Activated T-helper 1 cell treated with anti-CD3 and anti-CD28 coated beads, Interleukin-12 subunit alpha, Interleukin-12 subunit beta, Interleukin-2, Interleukin-4 antibody, amounts not matched to agents 30 ng/mL and 10 ng/mL and 1 ng/mL, durations not matched to agents 14 hours and 24 hours and 36 hours (primary cell): ENCODE results near the gene USB1. TPM values are rescaled to one million over a fixed set of nuclear protein-coding genes. Genes with fewer than 3 reads are reported as not detected.

Experiments
- DNase-seq: peaks from one replicate; pipeline ENCODE4 v3.0.0; 2021; ENCODE audit warnings: low spot score
- H3K27ac Mint-ChIP-seq: one replicate; pipeline ENCODE4 v1.8.0; 2021; ENCODE audit warnings: mild to moderate bottlenecking, mixed read lengths
- H3K27me3 Mint-ChIP-seq: one replicate; pipeline ENCODE4 v1.8.0; 2022; ENCODE audit warnings: mild to moderate bottlenecking, moderate library complexity, mixed read lengths; ENCODE audit not compliant: insufficient read depth
- H3K36me3 Mint-ChIP-seq: one replicate; pipeline ENCODE4 v1.8.0; 2021; ENCODE audit warnings: low read depth, mixed read lengths
- H3K4me1 Mint-ChIP-seq: one replicate; pipeline ENCODE4 v1.8.0; 2021; ENCODE audit warnings: low read depth, mixed read lengths
- H3K4me3 Mint-ChIP-seq: one replicate; pipeline ENCODE4 v1.8.0; 2021; ENCODE audit warnings: mild to moderate bottlenecking, moderate library complexity, mixed read lengths
- H3K9me3 Mint-ChIP-seq: one replicate; pipeline ENCODE4 v1.8.0; 2021; ENCODE audit warnings: mixed read lengths
- intact Hi-C: fragments of 100-400 bp; cut with micrococcal nuclease; formaldehyde crosslinking; loops from one replicate; pipeline ENCODE4 v1.15.1; 2024
- total RNA-seq: library from RNA; stranded (reverse); gene quantifications from 2 replicates; pipeline ENCODE4 v1.2.3, GENCODE V29; 2022

The USB1 gene
- total RNA-seq, 1 donor from 2014 or later: 60.8 TPM

- Mint-ChIP-seq H3K4me3 (no peak overlapping the region), H3K27ac (no peak overlapping the region)
- intact Hi-C loops: no loop called here
These were observed 39.7 kb upstream of the USB1 start for GRCh38 chr16:57961538-57961937.

GRCh38 chr16:57962046-57962445, 39.2 kb upstream of the USB1 start:
- H3K9me3 Mint-ChIP-seq: no peaks in the 10 kb centered on the region

More at GRCh38 chr16:57961538-57961937, 39.7 kb upstream of the USB1 start:
- Mint-ChIP-seq H3K36me3 (no peaks in the 10 kb centered on the region), H3K9me3 (no peaks in the 10 kb centered on the region), H3K27me3 (peaks cover 4% of the 10 kb centered on the region), H3K4me1 (no peaks in the 10 kb centered on the region)
- no peak for DNase-seq

GRCh38 chr16:57962756-57963155, 38.5 kb upstream of the USB1 start:
- H3K9me3 Mint-ChIP-seq: no peaks in the 10 kb centered on the region
- intact Hi-C loops: no loop called here
- H3K27me3 Mint-ChIP-seq: peaks cover 4% of the 10 kb centered on the region
- no peak for DNase-seq
- no peaks in the 10 kb centered on the region for H3K36me3 Mint-ChIP-seq
- H3K4me1 Mint-ChIP-seq: no peaks in the 10 kb centered on the region
- H3K27ac Mint-ChIP-seq: no peak overlapping the region
- no peak overlapping the region for H3K4me3 Mint-ChIP-seq

More at GRCh38 chr16:57962046-57962445, 39.2 kb upstream of the USB1 start:
- Mint-ChIP-seq H3K36me3 (no peaks in the 10 kb centered on the region), H3K27me3 (peaks cover 4% of the 10 kb centered on the region), H3K27ac (no peak overlapping the region), H3K4me3 (no peak overlapping the region), H3K4me1 (no peaks in the 10 kb centered on the region)
- intact Hi-C loops: no loop called here
- DNase-seq: no peak

- Mint-ChIP-seq H3K27me3 (peaks cover 4% of the 10 kb centered on the region), H3K4me3 (no peak overlapping the region), H3K4me1 (no peaks in the 10 kb centered on the region), H3K36me3 (no peaks in the 10 kb centered on the region), H3K9me3 (no peaks in the 10 kb centered on the region), H3K27ac (no peak overlapping the region)
- no peak for DNase-seq
- intact Hi-C loops: no loop called here
These were observed 37.0 kb upstream of the USB1 start for GRCh38 chr16:57964157-57964700.

- no peak overlapping the region for H3K27ac Mint-ChIP-seq
- peaks cover 4% of the 10 kb centered on the region for H3K27me3 Mint-ChIP-seq
- no peak overlapping the region for H3K4me3 Mint-ChIP-seq
- intact Hi-C loops: no loop called here
- no peaks in the 10 kb centered on the region for H3K4me1 Mint-ChIP-seq
- no peaks in the 10 kb centered on the region for H3K36me3 Mint-ChIP-seq
- DNase-seq: no peak
- no peaks in the 10 kb centered on the region for H3K9me3 Mint-ChIP-seq
These were observed 34.9 kb upstream of the USB1 start for GRCh38 chr16:57966204-57966771.

GRCh38 chr16:57966986-57967385, 34.2 kb upstream of the USB1 start:
- intact Hi-C loops: no loop called here
- no peak for DNase-seq
- Mint-ChIP-seq H3K27ac (no peak overlapping the region), H3K36me3 (no peaks in the 10 kb centered on the region), H3K4me1 (no peaks in the 10 kb centered on the region), H3K9me3 (no peaks in the 10 kb centered on the region), H3K4me3 (no peak overlapping the region), H3K27me3 (peaks cover 4% of the 10 kb centered on the region)

- no peak overlapping the region for H3K27ac Mint-ChIP-seq
These were observed 33.3 kb upstream of the USB1 start for GRCh38 chr16:57967916-57968315.

GRCh38 chr16:57969451-57970123, 31.6 kb upstream of the USB1 start:
- no peak overlapping the region for H3K27ac Mint-ChIP-seq
- H3K9me3 Mint-ChIP-seq: no peaks in the 10 kb centered on the region
- no peaks in the 10 kb centered on the region for H3K36me3 Mint-ChIP-seq
- H3K4me3 Mint-ChIP-seq: no peak overlapping the region
- H3K4me1 Mint-ChIP-seq: no peaks in the 10 kb centered on the region
- H3K27me3 Mint-ChIP-seq: no peaks in the 10 kb centered on the region
- no peak for DNase-seq
- intact Hi-C loops: no loop called here

More at GRCh38 chr16:57967916-57968315, 33.3 kb upstream of the USB1 start:
- Mint-ChIP-seq H3K4me3 (no peak overlapping the region), H3K27me3 (peaks cover 4% of the 10 kb centered on the region), H3K36me3 (no peaks in the 10 kb centered on the region), H3K4me1 (no peaks in the 10 kb centered on the region), H3K9me3 (no peaks in the 10 kb centered on the region)
- no peak for DNase-seq
- intact Hi-C loops: no loop called here

GRCh38 chr16:57970319-57970718, 30.9 kb upstream of the USB1 start:
- Mint-ChIP-seq H3K9me3 (no peaks in the 10 kb centered on the region), H3K27ac (no peak overlapping the region), H3K27me3 (no peaks in the 10 kb centered on the region), H3K4me3 (no peak overlapping the region), H3K36me3 (no peaks in the 10 kb centered on the region), H3K4me1 (no peaks in the 10 kb centered on the region)
- DNase-seq: no peak
- intact Hi-C loops: no loop called here

- intact Hi-C loops: no loop called here
- H3K4me3 Mint-ChIP-seq: no peak within 1 kb of the TSS
- DNase-seq: no peak
- H3K27ac Mint-ChIP-seq: no peak within 1 kb of the TSS
- no peaks in the 10 kb centered on the region for H3K9me3 Mint-ChIP-seq
- no peaks in the 10 kb centered on the region for H3K36me3 Mint-ChIP-seq
- H3K27me3 Mint-ChIP-seq: no peaks in the 10 kb centered on the region
- H3K4me1 Mint-ChIP-seq: no peaks in the 10 kb centered on the region
These were observed 30.2 kb upstream of the USB1 start, which contains the start of gene CNGB1 for GRCh38 chr16:57970970-57971369. Gene CNGB1, minus strand, starts transcription at chr16:57971128. Its CDS starts 3,842 bp downstream, at chr16:57967286.

- H3K36me3 Mint-ChIP-seq: no peaks in the 10 kb centered on the region
- no peak overlapping the region for H3K27ac Mint-ChIP-seq
- H3K9me3 Mint-ChIP-seq: no peaks in the 10 kb centered on the region
- intact Hi-C loops: no loop called here
- peaks cover 2% of the 10 kb centered on the region for H3K27me3 Mint-ChIP-seq
- no peak overlapping the region for H3K4me3 Mint-ChIP-seq
- no peaks in the 10 kb centered on the region for H3K4me1 Mint-ChIP-seq
- DNase-seq: no peak
These were observed 29.4 kb upstream of the USB1 start for GRCh38 chr16:57971848-57972247.

- Mint-ChIP-seq H3K27me3 (peaks cover 2% of the 10 kb centered on the region), H3K36me3 (no peaks in the 10 kb centered on the region), H3K4me1 (no peaks in the 10 kb centered on the region), H3K27ac (no peak overlapping the region), H3K4me3 (no peak overlapping the region), H3K9me3 (no peaks in the 10 kb centered on the region)
- intact Hi-C loops: no loop called here
- no peak for DNase-seq
These were observed 28.9 kb upstream of the USB1 start for GRCh38 chr16:57972306-57972705.

GRCh38 chr16:57976331-57976796, 24.8 kb upstream of the USB1 start:
- H3K9me3 Mint-ChIP-seq: no peaks in the 10 kb centered on the region
- intact Hi-C loops: no loop called here
- DNase-seq: no peak

More at GRCh38 chr16:57976331-57976796, 24.8 kb upstream of the USB1 start:
- no peak overlapping the region for H3K27ac Mint-ChIP-seq
- H3K36me3 Mint-ChIP-seq: no peaks in the 10 kb centered on the region
- H3K27me3 Mint-ChIP-seq: peaks cover 4% of the 10 kb centered on the region
- H3K4me1 Mint-ChIP-seq: no peaks in the 10 kb centered on the region
- no peak overlapping the region for H3K4me3 Mint-ChIP-seq
